Measurements from ENCODE around the gene RNFT2. TPM values are rescaled to one million over a fixed set of nuclear protein-coding genes. Genes with fewer than 3 reads are reported as not detected.
"Not testable (repeated sequence)": the region's sequence is repeated elsewhere in the genome, so short reads cannot be mapped to it uniquely, and the experiment has no call there.

RNFT2 gene
- total RNA-seq, 3 donors from 2014 or later, result under 0.01 to 1.9 (median 1.6) TPM

DNA sequence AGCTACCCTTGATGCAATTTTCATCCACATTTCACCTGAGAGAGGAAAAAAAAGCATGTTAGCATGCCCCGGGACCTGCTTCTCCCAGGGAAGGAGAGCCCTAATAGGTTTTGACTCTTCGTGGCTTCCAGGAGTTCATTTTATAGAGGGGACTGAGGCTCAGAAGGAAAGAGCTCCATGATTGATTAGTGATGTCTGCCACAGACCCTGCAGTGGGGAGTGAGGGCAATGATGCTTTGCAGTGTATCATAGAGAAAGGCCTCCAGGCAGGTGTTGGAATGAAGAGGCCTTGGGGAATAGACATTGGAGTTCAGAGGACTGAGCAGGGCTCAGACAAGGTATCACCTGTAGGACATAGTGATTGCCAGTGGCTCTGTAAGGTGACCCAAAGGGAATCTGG lies 41.5 kb downstream of the RNFT2 start:
- Histone ChIP-seq H3K4me1 (no peaks in the 10 kb centered on the region), H3K9me3 (no peaks in the 10 kb centered on the region), H3K27ac (no peak overlapping the region), H3K36me3 (no peaks in the 10 kb centered on the region), H3K4me3 (no peak overlapping the region), H3K27me3 (no peaks in the 10 kb centered on the region)
- intact Hi-C loops (cut with DNase I; ENCODE audit: low total_unique reads), result no loop called here
- DNase-seq (ENCODE audit: low spot score in 2 of 2), result no peak
- TF ChIP-seq, protein P1, sequence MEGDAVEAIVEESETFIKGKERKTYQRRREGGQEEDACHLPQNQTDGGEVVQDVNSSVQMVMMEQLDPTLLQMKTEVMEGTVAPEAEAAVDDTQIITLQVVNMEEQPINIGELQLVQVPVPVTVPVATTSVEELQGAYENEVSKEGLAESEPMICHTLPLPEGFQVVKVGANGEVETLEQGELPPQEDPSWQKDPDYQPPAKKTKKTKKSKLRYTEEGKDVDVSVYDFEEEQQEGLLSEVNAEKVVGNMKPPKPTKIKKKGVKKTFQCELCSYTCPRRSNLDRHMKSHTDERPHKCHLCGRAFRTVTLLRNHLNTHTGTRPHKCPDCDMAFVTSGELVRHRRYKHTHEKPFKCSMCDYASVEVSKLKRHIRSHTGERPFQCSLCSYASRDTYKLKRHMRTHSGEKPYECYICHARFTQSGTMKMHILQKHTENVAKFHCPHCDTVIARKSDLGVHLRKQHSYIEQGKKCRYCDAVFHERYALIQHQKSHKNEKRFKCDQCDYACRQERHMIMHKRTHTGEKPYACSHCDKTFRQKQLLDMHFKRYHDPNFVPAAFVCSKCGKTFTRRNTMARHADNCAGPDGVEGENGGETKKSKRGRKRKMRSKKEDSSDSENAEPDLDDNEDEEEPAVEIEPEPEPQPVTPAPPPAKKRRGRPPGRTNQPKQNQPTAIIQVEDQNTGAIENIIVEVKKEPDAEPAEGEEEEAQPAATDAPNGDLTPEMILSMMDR (IDR thresholded peaks at IDR 0.05), result no peak
- no peak for TF ChIP-seq POLR2A (IDR thresholded peaks at IDR 0.05)
- TF ChIP-seq POLR2AphosphoS5 (IDR thresholded peaks at IDR 0.05), result no peak

DNA sequence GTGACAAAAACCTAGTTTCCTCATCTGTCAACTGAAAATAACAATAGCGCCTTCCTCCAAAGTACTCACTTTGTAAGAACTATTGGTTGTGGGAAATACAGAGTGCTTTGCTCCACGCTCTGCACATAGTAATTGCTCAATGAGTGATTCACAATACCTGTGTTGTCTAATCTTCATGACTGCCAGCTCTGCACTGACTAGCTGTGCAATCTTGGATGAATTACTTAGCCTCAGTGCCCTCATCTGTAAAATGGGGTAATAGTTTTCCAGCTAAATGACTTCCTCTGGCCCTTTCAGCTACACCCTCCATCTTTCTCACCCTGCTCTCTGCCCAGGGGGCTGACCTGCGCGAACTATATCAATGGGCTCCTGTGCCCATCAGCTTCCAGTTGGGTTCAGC lies 42.8 kb downstream of the RNFT2 start:
- Histone ChIP-seq H3K4me1 (no peaks in the 10 kb centered on the region), H3K27ac (no peak overlapping the region), H3K4me3 (no peak overlapping the region), H3K36me3 (no peaks in the 10 kb centered on the region), H3K27me3 (no peaks in the 10 kb centered on the region), H3K9me3 (no peaks in the 10 kb centered on the region)
- DNase-seq (ENCODE audit: low spot score in 2 of 2), result no peak
- intact Hi-C loops (cut with DNase I; ENCODE audit: low total_unique reads), result no loop called here
- no peak for TF ChIP-seq POLR2A (IDR thresholded peaks at IDR 0.05)
- TF ChIP-seq POLR2AphosphoS5 (IDR thresholded peaks at IDR 0.05), result no peak
- TF ChIP-seq, protein P1 (IDR thresholded peaks at IDR 0.05), result no peak

- H3K36me3 ChIP-seq, result no peaks in the 10 kb centered on the region
- no peaks in the 10 kb centered on the region for H3K9me3 ChIP-seq
- no peaks in the 10 kb centered on the region for H3K27me3 ChIP-seq
- DNase-seq (ENCODE audit: low spot score in 2 of 2), result no peak
- intact Hi-C loops (cut with DNase I; ENCODE audit: low total_unique reads), result loop anchor here (1.0 kb wide), 1 partner anchor 23 kb away; no protein-coding TSS in a partner anchor
- H3K4me3 ChIP-seq, result no peak overlapping the region
- H3K27ac ChIP-seq, result no peak overlapping the region
- no peaks in the 10 kb centered on the region for H3K4me1 ChIP-seq
- no peak for TF ChIP-seq POLR2AphosphoS5 (IDR thresholded peaks at IDR 0.05)
- TF ChIP-seq, protein P1 (IDR thresholded peaks at IDR 0.05), result no peak
- TF ChIP-seq POLR2A (IDR thresholded peaks at IDR 0.05), result no peak
Measured at GRCh38 chr12:116783525-116784237, 45.6 kb downstream of the RNFT2 start.

- Histone ChIP-seq H3K4me3 (no peak overlapping the region), H3K4me1 (no peaks in the 10 kb centered on the region), H3K27ac (no peak overlapping the region), H3K36me3 (no peaks in the 10 kb centered on the region), H3K27me3 (no peaks in the 10 kb centered on the region), H3K9me3 (no peaks in the 10 kb centered on the region)
- TF ChIP-seq, protein P1 (IDR thresholded peaks at IDR 0.05), result no peak
- TF ChIP-seq POLR2A (IDR thresholded peaks at IDR 0.05) (no peak), POLR2AphosphoS5 (IDR thresholded peaks at IDR 0.05) (no peak)
- intact Hi-C loops (cut with DNase I; ENCODE audit: low total_unique reads), result loop anchor here (1.0 kb wide), 1 partner anchor 24 kb away; no protein-coding TSS in a partner anchor
- no peak for DNase-seq (ENCODE audit: low spot score in 2 of 2)
Measured at GRCh38 chr12:116784238-116784612, 46.1 kb downstream of the RNFT2 start.

- H3K4me3 ChIP-seq; H3K27ac ChIP-seq; H3K9me3 ChIP-seq; DNase-seq (ENCODE audit: low spot score in 2 of 2); H3K27me3 ChIP-seq; H3K4me1 ChIP-seq; intact Hi-C loops (cut with DNase I; ENCODE audit: low total_unique reads); H3K36me3 ChIP-seq: not testable (repeated sequence)
Measured at GRCh38 chr12:116789562-116789961, 51.4 kb downstream of the RNFT2 start.

Measured in breast epithelium (tissue), 4 donors.